ENCODE results near the gene NPDC1.

Gene NPDC1

GRCh38 chr9:136990242-136990911, 55.6 kb downstream of the NPDC1 start:
- TF ChIP-seq ZFX (IDR thresholded peaks at IDR 0.05), result no peak
- TF ChIP-seq CTCF (conservative IDR thresholded peaks at IDR 0.05), result no peak
- peak overlapping the region; percentile 86; the same call in 1 of the 2 replicates for H3K27ac ChIP-seq

All from C4-2B (cell line).